Measurements from ENCODE around the gene PRXL2B.

DNA sequence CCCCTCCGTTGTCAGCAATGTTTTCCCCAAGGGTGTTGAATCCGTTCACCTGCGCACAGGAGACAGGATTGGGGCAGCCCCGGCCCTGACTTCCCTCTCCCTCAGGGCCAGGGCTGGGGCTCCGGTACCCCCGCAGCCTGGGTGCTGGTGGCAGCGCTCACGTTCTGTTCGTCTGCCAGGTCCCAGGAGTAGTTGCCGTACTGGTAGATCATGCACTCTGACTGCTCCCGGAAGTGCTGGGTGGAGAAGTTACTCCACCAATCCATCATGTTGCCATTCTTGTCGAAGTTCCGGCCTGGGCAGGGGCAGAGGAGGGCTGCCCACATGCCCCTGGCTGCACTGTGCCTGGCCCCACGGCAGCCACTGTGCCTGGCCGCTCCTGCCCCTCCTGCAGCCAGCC is 6.1 kb downstream of the PRXL2B start:
- TF ChIP-seq, protein P1, sequence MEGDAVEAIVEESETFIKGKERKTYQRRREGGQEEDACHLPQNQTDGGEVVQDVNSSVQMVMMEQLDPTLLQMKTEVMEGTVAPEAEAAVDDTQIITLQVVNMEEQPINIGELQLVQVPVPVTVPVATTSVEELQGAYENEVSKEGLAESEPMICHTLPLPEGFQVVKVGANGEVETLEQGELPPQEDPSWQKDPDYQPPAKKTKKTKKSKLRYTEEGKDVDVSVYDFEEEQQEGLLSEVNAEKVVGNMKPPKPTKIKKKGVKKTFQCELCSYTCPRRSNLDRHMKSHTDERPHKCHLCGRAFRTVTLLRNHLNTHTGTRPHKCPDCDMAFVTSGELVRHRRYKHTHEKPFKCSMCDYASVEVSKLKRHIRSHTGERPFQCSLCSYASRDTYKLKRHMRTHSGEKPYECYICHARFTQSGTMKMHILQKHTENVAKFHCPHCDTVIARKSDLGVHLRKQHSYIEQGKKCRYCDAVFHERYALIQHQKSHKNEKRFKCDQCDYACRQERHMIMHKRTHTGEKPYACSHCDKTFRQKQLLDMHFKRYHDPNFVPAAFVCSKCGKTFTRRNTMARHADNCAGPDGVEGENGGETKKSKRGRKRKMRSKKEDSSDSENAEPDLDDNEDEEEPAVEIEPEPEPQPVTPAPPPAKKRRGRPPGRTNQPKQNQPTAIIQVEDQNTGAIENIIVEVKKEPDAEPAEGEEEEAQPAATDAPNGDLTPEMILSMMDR (IDR thresholded peaks at IDR 0.05; ENCODE audit: insufficient read depth, low read length): no peak
- TF ChIP-seq POLR2AphosphoS5 (IDR thresholded peaks at IDR 0.05; ENCODE audit: low read depth): no peak
- TF ChIP-seq, protein P2, sequence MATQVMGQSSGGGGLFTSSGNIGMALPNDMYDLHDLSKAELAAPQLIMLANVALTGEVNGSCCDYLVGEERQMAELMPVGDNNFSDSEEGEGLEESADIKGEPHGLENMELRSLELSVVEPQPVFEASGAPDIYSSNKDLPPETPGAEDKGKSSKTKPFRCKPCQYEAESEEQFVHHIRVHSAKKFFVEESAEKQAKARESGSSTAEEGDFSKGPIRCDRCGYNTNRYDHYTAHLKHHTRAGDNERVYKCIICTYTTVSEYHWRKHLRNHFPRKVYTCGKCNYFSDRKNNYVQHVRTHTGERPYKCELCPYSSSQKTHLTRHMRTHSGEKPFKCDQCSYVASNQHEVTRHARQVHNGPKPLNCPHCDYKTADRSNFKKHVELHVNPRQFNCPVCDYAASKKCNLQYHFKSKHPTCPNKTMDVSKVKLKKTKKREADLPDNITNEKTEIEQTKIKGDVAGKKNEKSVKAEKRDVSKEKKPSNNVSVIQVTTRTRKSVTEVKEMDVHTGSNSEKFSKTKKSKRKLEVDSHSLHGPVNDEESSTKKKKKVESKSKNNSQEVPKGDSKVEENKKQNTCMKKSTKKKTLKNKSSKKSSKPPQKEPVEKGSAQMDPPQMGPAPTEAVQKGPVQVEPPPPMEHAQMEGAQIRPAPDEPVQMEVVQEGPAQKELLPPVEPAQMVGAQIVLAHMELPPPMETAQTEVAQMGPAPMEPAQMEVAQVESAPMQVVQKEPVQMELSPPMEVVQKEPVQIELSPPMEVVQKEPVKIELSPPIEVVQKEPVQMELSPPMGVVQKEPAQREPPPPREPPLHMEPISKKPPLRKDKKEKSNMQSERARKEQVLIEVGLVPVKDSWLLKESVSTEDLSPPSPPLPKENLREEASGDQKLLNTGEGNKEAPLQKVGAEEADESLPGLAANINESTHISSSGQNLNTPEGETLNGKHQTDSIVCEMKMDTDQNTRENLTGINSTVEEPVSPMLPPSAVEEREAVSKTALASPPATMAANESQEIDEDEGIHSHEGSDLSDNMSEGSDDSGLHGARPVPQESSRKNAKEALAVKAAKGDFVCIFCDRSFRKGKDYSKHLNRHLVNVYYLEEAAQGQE (IDR thresholded peaks at IDR 0.05; ENCODE audit: insufficient replicate concordance, low read depth): no peak
